Body of pancreas (tissue), 4 donors: ENCODE measurements around the gene TMEM167B.

Source experiments
- CTCF ChIP-seq, 7 experiments: fragments of 450-650 bp in 4 of 7; fragments of 200-600 bp in 3 of 7; sonication (generic) in 3 of 7; IDR thresholded peaks; one replicate each; pipeline ENCODE4 v1.5.1; 2016 to 2019; ENCODE audit warnings: antibody characterized with exemption in 7 of 7
- POLR2A ChIP-seq, 3 donors: fragments of 450-650 bp; IDR thresholded peaks; one replicate each; pipeline ENCODE4 v1.6.1; 2016; ENCODE audit warnings: antibody characterized with exemption in 3 of 3, mild to moderate bottlenecking in 2 of 3

GRCh38 chr1:109096120-109096519 is 5.6 kb downstream of the TMEM167B start:
- TF ChIP-seq CTCF (IDR thresholded peaks at IDR 0.05) (no peak), POLR2A (IDR thresholded peaks at IDR 0.05) (no peak)
